Measurements from ENCODE around the gene KRT28.

DNA sequence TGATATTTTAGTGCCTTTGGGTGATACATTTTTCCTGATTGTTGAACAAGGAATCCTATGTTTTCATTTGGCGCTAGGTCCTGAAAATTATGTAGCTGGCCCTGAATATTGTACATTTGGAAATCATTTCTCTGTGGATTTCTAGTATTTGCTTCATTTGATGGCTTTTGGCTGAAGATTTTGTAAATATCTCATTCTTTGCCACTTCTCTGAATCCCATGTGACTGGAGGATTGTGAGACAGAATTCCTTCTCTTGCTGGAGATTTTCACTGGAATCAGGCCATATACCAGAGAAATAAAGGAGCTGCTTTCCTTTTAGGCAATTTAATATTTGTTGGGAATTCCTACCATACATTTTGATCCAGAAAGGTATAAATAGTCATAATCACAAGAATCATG is 8.6 kb downstream of the KRT28 start:
- TF ChIP-seq POLR2A (IDR thresholded peaks at IDR 0.05) (no peak), POLR2AphosphoS5 (IDR thresholded peaks at IDR 0.05) (no peak), EP300 (IDR thresholded peaks at IDR 0.05) (no peak)
- TF ChIP-seq, protein P1, sequence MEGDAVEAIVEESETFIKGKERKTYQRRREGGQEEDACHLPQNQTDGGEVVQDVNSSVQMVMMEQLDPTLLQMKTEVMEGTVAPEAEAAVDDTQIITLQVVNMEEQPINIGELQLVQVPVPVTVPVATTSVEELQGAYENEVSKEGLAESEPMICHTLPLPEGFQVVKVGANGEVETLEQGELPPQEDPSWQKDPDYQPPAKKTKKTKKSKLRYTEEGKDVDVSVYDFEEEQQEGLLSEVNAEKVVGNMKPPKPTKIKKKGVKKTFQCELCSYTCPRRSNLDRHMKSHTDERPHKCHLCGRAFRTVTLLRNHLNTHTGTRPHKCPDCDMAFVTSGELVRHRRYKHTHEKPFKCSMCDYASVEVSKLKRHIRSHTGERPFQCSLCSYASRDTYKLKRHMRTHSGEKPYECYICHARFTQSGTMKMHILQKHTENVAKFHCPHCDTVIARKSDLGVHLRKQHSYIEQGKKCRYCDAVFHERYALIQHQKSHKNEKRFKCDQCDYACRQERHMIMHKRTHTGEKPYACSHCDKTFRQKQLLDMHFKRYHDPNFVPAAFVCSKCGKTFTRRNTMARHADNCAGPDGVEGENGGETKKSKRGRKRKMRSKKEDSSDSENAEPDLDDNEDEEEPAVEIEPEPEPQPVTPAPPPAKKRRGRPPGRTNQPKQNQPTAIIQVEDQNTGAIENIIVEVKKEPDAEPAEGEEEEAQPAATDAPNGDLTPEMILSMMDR (IDR thresholded peaks at IDR 0.05), result no peak
